Activated CD8-positive, alpha-beta T cell treated with anti-CD3 and anti-CD28 coated beads for 36 hours (primary cell): Measurements from ENCODE around the gene C5orf24. TPM values are rescaled to one million over a fixed set of nuclear protein-coding genes. Genes with fewer than 3 reads are reported as not detected.
A peak's percentile ranks its signal among the peaks of the same experiment; 100 is the strongest.
"Not testable (repeated sequence)": the region's sequence is repeated elsewhere in the genome, so short reads cannot be mapped to it uniquely, and the experiment has no call there.

Source experiments
- ATAC-seq: fragments of 200-7000 bp; cut with Tn5 transposase; one replicate; pipeline ENCODE4 v1.10.0; 2021; ENCODE audit warnings: mild to moderate bottlenecking, moderate library complexity
- CTCF ChIA-PET: fragments of 350-600 bp; sonication (Branson Sonifier 250); formaldehyde crosslinking; loops from one replicate; lab custom pipeline; 2021; ENCODE audit warnings: antibody characterized with exemption; lab: Charles Lee
- POLR2A ChIA-PET: fragments of 350-600 bp; sonication (Branson Sonifier 250); formaldehyde crosslinking; loops from one replicate; lab custom pipeline; 2021; ENCODE audit warnings: antibody characterized with exemption; lab: Charles Lee
- DNase-seq: peaks from one replicate; pipeline ENCODE4 v3.0.0-alpha.2; 2020
- H3K27ac Mint-ChIP-seq: one replicate; pipeline ENCODE4 v1.8.0; 2021; ENCODE audit warnings: mild to moderate bottlenecking, mixed read lengths
- H3K27me3 Mint-ChIP-seq: one replicate; pipeline ENCODE4 v1.8.0; 2021; ENCODE audit warnings: mixed read lengths
- H3K36me3 Mint-ChIP-seq: one replicate; pipeline ENCODE4 v1.8.0; 2021; ENCODE audit warnings: low read depth, mixed read lengths
- H3K4me1 Mint-ChIP-seq: one replicate; pipeline ENCODE4 v1.8.0; 2021; ENCODE audit warnings: low read depth, mixed read lengths
- H3K4me3 Mint-ChIP-seq: one replicate; pipeline ENCODE4 v1.8.0; 2021; ENCODE audit warnings: mild to moderate bottlenecking, moderate library complexity, mixed read lengths
- H3K9me3 Mint-ChIP-seq: one replicate; pipeline ENCODE4 v1.8.0; 2021; ENCODE audit warnings: mixed read lengths
- CTCF ChIP-seq: fragments of 200-600 bp; IDR thresholded peaks from one replicate; pipeline ENCODE4 v1.8.0; 2022; ENCODE audit warnings: antibody characterized with exemption, mild to moderate bottlenecking
- intact Hi-C: fragments of 100-400 bp; cut with micrococcal nuclease; formaldehyde crosslinking; loops from one replicate; pipeline ENCODE4 v1.10.0; 2022
- total RNA-seq, 2 experiments: library from RNA; stranded (reverse); gene quantifications; one replicate each; pipeline ENCODE4 v1.2.3, GENCODE V29; 2021

Gene C5orf24
- total RNA-seq, 2 experiments from 2014 or later = 24.4 to 25.3 TPM

GRCh38 chr5:134851307-134851923 lies 5.6 kb downstream of the C5orf24 start:
- peak; percentile 31 for TF ChIP-seq CTCF
- no peak for ATAC-seq
- H3K9me3 Mint-ChIP-seq = no peaks in the 10 kb centered on the region
- ChIA-PET CTCF (interaction anchor here (1.5 to 2.2 kb wide), 3 partner anchors 9 to 53 kb away, joined by 4 to 7 read pairs (median 6); partner anchors contain the start of gene PCBD2), POLR2A (interaction anchor here (0.9 to 1.1 kb wide), 3 partner anchors 9 to 54 kb away, joined by 3 to 4 read pairs (median 3); partner anchors contain the start of gene PCBD2)
- H3K27ac Mint-ChIP-seq = no peak overlapping the region
- H3K4me1 Mint-ChIP-seq = peaks cover 46% of the 10 kb centered on the region
- no peaks in the 10 kb centered on the region for H3K27me3 Mint-ChIP-seq
- no peak for DNase-seq
- no peak overlapping the region for H3K4me3 Mint-ChIP-seq
- peaks cover 37% of the 10 kb centered on the region for H3K36me3 Mint-ChIP-seq
- intact Hi-C loops = no loop called here

GRCh38 chr5:134856465-134856864 lies 10.7 kb downstream of the C5orf24 start:
- H3K27ac Mint-ChIP-seq, H3K27me3 Mint-ChIP-seq, intact Hi-C loops, ATAC-seq, H3K9me3 Mint-ChIP-seq, DNase-seq, CTCF ChIA-PET, H3K4me3 Mint-ChIP-seq: not testable (repeated sequence)
- peaks cover 29% of the 10 kb centered on the region for H3K36me3 Mint-ChIP-seq
- H3K4me1 Mint-ChIP-seq = peaks cover 22% of the 10 kb centered on the region
- POLR2A ChIA-PET = interaction anchor here (2.0 kb wide), 1 partner anchor 10 kb away, joined by 8 read pairs; no protein-coding TSS in a partner anchor

GRCh38 chr5:134857401-134857800 lies 11.6 kb downstream of the C5orf24 start:
- H3K4me3 Mint-ChIP-seq = no peak overlapping the region
- ChIA-PET POLR2A (interaction anchor here (0.8 kb wide), 1 partner anchor 10 kb away, joined by 4 read pairs; no protein-coding TSS in a partner anchor), CTCF (no interaction called here)
- no peaks in the 10 kb centered on the region for H3K9me3 Mint-ChIP-seq
- DNase-seq = no peak
- ATAC-seq = no peak
- peaks cover 18% of the 10 kb centered on the region for H3K4me1 Mint-ChIP-seq
- no peaks in the 10 kb centered on the region for H3K27me3 Mint-ChIP-seq
- no peak for TF ChIP-seq CTCF
- peaks cover 23% of the 10 kb centered on the region for H3K36me3 Mint-ChIP-seq
- no peak overlapping the region for H3K27ac Mint-ChIP-seq
- intact Hi-C loops = no loop called here

- POLR2A ChIA-PET = interaction anchor here (0.9 to 1.7 kb wide), 4 partner anchors 9 to 40 kb away, joined by 3 to 5 read pairs (median 3); partner anchors contain the start of genes PCBD2 and TXNDC15
- TF ChIP-seq CTCF = no peak
- Mint-ChIP-seq H3K4me1 (no peaks in the 10 kb centered on the region), H3K27ac (no peak overlapping the region), H3K9me3 (no peaks in the 10 kb centered on the region), H3K27me3 (no peaks in the 10 kb centered on the region), H3K36me3 (peaks cover 4% of the 10 kb centered on the region), H3K4me3 (no peak overlapping the region)
- DNase-seq (no peak), ATAC-seq (no peak)
- CTCF ChIA-PET = no interaction called here
- intact Hi-C loops = no loop called here
These were observed 18.9 kb downstream of the C5orf24 start for GRCh38 chr5:134864707-134865106.

- no peak for TF ChIP-seq CTCF
- intact Hi-C loops = no loop called here
- H3K27ac Mint-ChIP-seq = peak overlapping the region; percentile 94
- H3K9me3 Mint-ChIP-seq = no peaks in the 10 kb centered on the region
- POLR2A ChIA-PET = interaction anchor here (0.7 to 3.3 kb wide), 13 partner anchors 8 to 37 kb away, joined by 3 to 19 read pairs (median 5); partner anchors contain the start of genes C5orf24 and PCBD2
- DNase-seq (peak; percentile 54), ATAC-seq (peak; percentile 15)
- H3K4me3 Mint-ChIP-seq = peak overlapping the region; percentile 85
- peaks cover 32% of the 10 kb centered on the region for H3K4me1 Mint-ChIP-seq
- CTCF ChIA-PET = interaction anchor here (0.9 to 2.9 kb wide), 5 partner anchors 11 to 34 kb away, joined by 3 to 8 read pairs (median 4); partner anchors contain the start of genes C5orf24 and PCBD2
- no peaks in the 10 kb centered on the region for H3K27me3 Mint-ChIP-seq
- peaks cover 4% of the 10 kb centered on the region for H3K36me3 Mint-ChIP-seq
These were observed 27.7 kb downstream of the C5orf24 start for GRCh38 chr5:134873494-134873893.
